MCF 10A (cell line): ENCODE measurements around the gene PNPLA7. TPM values are rescaled to one million over a fixed set of nuclear protein-coding genes. Genes with fewer than 3 reads are reported as not detected.
"Not testable (repeated sequence)": the region's sequence is repeated elsewhere in the genome, so short reads cannot be mapped to it uniquely, and the experiment has no call there.

Source experiments
- BruUV-seq: library from RNA; stranded (reverse); fragments of 400-500 nt; replicated peaks from 2 replicates; lab custom pipeline; 2021; lab: Mats Ljungman, UMichigan
- CTCF ChIA-PET: fragments of 300-600 bp; sonication (Branson Sonifier 250); formaldehyde crosslinking; extraction: SDS; loops from one replicate; lab custom pipeline; 2021; ENCODE audit warnings: antibody characterized with exemption, inconsistent platforms; lab: Yijun Ruan, JAX
- POLR2A ChIA-PET: fragments of 300-600, 350-650 bp; sonication (Branson Sonifier 250); formaldehyde crosslinking; extraction: SDS; loops from one replicate; lab custom pipeline; 2020; ENCODE audit warnings: antibody characterized with exemption, inconsistent platforms; lab: Yijun Ruan, JAX
- DNase-seq: peaks from one replicate; pipeline ENCODE4 v3.0.0-alpha.2; 2018; ENCODE audit not compliant: unreplicated experiment
- H3K27ac Mint-ChIP-seq: one replicate; pipeline ENCODE4 v1.8.0; 2022; ENCODE audit warnings: mild to moderate bottlenecking, low read depth, mixed read lengths; ENCODE audit not compliant: unreplicated experiment
- H3K27me3 Mint-ChIP-seq: one replicate; pipeline ENCODE4 v1.8.0; 2022; ENCODE audit warnings: mixed read lengths; ENCODE audit not compliant: insufficient read depth, unreplicated experiment
- H3K36me3 Mint-ChIP-seq: one replicate; pipeline ENCODE4 v1.8.0; 2022; ENCODE audit warnings: mild to moderate bottlenecking, moderate library complexity, mixed read lengths; ENCODE audit not compliant: insufficient read depth, unreplicated experiment
- H3K4me1 Mint-ChIP-seq: one replicate; pipeline ENCODE4 v1.8.0; 2022; ENCODE audit warnings: mixed read lengths; ENCODE audit not compliant: insufficient read depth, unreplicated experiment
- H3K4me3 Mint-ChIP-seq: one replicate; pipeline ENCODE4 v1.8.0; 2022; ENCODE audit warnings: mild to moderate bottlenecking, moderate library complexity, mixed read lengths; ENCODE audit not compliant: unreplicated experiment
- H3K9me3 Mint-ChIP-seq: one replicate; pipeline ENCODE4 v1.8.0; 2022; ENCODE audit warnings: mixed read lengths; ENCODE audit not compliant: unreplicated experiment
- intact Hi-C: fragments of 100-400 bp; cut with micrococcal nuclease; formaldehyde crosslinking; loops from 2 replicates; pipeline ENCODE4 v1.14.1; 2022
- total RNA-seq: library from RNA; stranded (reverse); gene quantifications from 2 replicates; pipeline ENCODE4 v1.2.3, GENCODE V29; 2022
- TF ChIP-seq, protein P1 (sequence below): fragments of 200-600 bp; IDR thresholded peaks from one replicate; pipeline ENCODE4 v1.8.0; 2022; ENCODE audit warnings: antibody characterized with exemption, mild to moderate bottlenecking; ENCODE audit not compliant: unreplicated experiment

The PNPLA7 gene
- total RNA-seq, 1 experiment from 2014 or later: 0.86 TPM

- TF ChIP-seq, protein P1, sequence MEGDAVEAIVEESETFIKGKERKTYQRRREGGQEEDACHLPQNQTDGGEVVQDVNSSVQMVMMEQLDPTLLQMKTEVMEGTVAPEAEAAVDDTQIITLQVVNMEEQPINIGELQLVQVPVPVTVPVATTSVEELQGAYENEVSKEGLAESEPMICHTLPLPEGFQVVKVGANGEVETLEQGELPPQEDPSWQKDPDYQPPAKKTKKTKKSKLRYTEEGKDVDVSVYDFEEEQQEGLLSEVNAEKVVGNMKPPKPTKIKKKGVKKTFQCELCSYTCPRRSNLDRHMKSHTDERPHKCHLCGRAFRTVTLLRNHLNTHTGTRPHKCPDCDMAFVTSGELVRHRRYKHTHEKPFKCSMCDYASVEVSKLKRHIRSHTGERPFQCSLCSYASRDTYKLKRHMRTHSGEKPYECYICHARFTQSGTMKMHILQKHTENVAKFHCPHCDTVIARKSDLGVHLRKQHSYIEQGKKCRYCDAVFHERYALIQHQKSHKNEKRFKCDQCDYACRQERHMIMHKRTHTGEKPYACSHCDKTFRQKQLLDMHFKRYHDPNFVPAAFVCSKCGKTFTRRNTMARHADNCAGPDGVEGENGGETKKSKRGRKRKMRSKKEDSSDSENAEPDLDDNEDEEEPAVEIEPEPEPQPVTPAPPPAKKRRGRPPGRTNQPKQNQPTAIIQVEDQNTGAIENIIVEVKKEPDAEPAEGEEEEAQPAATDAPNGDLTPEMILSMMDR: no peak
- Mint-ChIP-seq H3K27me3 (no peaks in the 10 kb centered on the region), H3K27ac (no peak overlapping the region), H3K36me3 (no peaks in the 10 kb centered on the region), H3K9me3 (no peaks in the 10 kb centered on the region), H3K4me1 (no peaks in the 10 kb centered on the region), H3K4me3 (no peak overlapping the region)
- BruUV-seq: no TSS peak
- POLR2A ChIA-PET: no interaction called here
- CTCF ChIA-PET: no interaction called here
- intact Hi-C loops: no loop called here
- no peak for DNase-seq
Observed at GRCh38 chr9:137515338-137515724, 34.9 kb downstream of the PNPLA7 start.

DNA sequence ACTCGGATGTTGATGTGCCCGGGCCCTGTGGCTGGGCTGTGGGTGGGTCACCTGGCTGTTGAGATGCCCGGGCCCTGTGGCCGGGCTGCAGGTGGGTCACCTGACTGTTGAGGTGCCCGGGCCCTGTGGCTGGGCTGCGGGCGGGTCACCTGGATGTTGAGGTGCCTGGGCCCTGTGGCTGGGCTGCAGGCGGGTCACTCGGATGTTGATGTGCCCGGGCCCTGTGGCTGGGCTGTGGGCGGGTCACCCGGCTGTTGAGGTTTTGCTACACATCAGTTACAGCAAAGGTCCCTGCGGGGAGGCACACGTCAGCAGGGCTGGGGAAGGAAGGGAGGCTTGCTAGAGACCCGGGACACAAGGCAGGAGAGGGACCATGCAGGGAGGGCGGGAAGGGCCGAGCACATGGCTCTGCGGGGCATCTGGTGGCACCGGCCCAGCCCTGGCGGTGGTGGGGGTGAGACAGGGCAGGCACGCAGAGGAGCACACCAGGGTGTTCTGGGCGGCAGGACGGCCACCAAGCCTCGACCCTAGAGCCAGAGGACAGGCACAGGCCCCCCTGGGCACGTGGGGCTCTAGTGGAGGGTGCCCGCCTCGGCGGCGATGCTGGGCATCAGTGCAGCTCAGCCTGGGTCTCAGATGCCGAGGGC, 35.4 kb downstream of the PNPLA7 start:
- TF ChIP-seq, protein P1: no peak
- CTCF ChIA-PET: no interaction called here
- H3K4me1 Mint-ChIP-seq: no peaks in the 10 kb centered on the region
- H3K4me3 Mint-ChIP-seq: no peak overlapping the region
- intact Hi-C loops: no loop called here
- no peaks in the 10 kb centered on the region for H3K36me3 Mint-ChIP-seq
- no peaks in the 10 kb centered on the region for H3K9me3 Mint-ChIP-seq
- no peak for DNase-seq
- POLR2A ChIA-PET: no interaction called here
- BruUV-seq: no TSS peak
- H3K27me3 Mint-ChIP-seq: no peaks in the 10 kb centered on the region
- H3K27ac Mint-ChIP-seq: no peak overlapping the region

DNA sequence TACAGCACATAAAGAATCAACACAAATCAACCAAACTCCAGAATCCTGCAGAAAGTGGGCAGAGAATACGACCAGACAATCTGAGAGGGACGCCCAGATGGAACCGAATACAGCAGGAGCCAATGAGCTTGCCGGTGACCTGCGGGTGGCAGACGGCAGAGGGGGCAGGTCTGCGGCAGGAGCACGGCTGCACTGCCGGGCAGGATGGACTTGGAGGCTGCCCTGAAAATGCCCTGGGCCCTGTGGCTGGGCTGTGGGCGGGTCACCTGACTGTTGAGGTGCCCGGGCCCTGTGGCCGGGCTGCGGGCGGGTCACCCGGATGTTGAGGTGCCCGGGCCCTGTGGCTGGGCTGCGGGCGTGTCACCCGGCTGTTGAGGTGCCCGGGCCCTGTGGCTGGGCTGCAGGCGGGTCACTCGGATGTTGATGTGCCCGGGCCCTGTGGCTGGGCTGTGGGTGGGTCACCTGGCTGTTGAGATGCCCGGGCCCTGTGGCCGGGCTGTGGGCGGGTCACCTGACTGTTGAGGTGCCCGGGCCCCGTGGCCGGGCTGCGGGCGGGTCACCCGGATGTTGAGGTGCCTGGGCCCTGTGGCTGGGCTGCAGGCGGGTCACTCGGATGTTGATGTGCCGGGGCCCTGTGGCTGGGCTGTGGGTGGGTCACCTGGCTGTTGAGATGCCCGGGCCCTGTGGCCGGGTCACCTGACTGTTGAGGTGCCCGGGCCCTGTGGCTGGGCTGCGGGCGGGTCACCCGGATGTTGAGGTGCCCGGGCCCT, 36.2 kb downstream of the PNPLA7 start:
- DNase-seq: peak; percentile 26
- POLR2A ChIA-PET, H3K9me3 Mint-ChIP-seq, H3K4me1 Mint-ChIP-seq, BruUV-seq, H3K36me3 Mint-ChIP-seq, H3K27me3 Mint-ChIP-seq, intact Hi-C loops: not testable (repeated sequence)
- H3K27ac Mint-ChIP-seq: peak overlapping the region; percentile 7
- CTCF ChIA-PET: interaction anchor here (1.2 kb wide), 1 partner anchor 21 kb away, joined by 3 read pairs; no protein-coding TSS in a partner anchor
- H3K4me3 Mint-ChIP-seq: peak overlapping the region; percentile 46

DNA sequence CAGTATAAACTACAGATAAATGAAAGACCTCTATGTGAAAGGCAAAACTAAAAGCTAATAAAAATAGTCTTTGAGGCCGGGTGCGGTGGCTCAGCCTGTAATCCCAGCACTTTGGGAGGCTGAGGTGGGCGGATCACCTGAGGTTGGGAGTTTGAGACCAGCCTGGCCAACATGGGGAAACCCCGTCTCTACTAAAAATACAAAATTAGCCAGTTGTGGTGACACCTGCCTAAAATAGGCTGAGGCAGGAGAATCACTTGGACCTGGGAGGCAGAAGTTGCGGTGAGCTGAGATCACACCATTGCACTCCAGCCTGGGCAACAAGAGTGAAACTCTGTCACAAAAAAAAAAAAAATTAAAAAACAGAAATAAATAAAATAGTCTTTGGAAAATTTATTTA, 37.1 kb downstream of the PNPLA7 start:
- H3K36me3 Mint-ChIP-seq, H3K4me3 Mint-ChIP-seq, DNase-seq, BruUV-seq, H3K9me3 Mint-ChIP-seq, H3K27me3 Mint-ChIP-seq, intact Hi-C loops, POLR2A ChIA-PET, H3K4me1 Mint-ChIP-seq: not testable (repeated sequence)
- H3K27ac Mint-ChIP-seq: peak overlapping the region; percentile 7
- CTCF ChIA-PET: interaction anchor here (0.5 to 1.2 kb wide), 3 partner anchors 12 to 236 kb away, joined by 3 to 4 read pairs (median 3); no protein-coding TSS in a partner anchor

DNA sequence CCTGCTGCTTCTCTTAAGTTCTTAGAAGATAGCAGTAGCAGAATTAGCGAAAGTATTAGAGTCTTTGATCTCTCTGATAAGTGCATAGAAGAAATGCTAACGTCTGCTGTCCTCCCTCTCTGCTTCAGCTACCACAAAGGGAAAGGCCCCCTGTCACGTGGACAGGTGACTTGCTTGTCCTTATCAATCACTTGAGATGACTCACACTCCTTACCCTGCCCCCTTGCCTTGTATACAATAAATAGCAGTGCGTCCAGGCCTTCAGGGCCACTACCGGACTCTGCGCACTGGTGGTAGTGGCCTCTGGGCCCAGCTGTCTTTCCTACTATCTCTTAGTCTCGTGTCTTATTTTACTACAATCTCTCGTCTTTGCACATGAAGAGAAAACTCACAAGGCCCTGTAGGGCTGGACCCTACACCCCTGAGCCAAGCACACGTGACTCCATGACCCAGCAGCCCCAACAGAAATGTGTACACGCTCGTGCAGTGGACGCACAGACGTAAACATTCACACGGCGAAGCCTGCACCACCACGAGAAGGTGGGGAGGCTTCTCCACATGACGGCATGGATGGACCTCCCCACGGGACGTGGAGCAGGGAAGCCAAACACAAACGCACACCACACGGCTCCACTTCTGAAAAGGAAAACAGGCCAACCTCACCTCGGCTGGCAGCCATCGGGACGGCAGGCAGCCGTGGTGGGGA, 38.3 kb downstream of the PNPLA7 start:
- TF ChIP-seq, protein P1: no peak
- no peaks in the 10 kb centered on the region for H3K27me3 Mint-ChIP-seq
- no peak overlapping the region for H3K4me3 Mint-ChIP-seq
- intact Hi-C loops: no loop called here
- no TSS peak for BruUV-seq
- H3K4me1 Mint-ChIP-seq: no peaks in the 10 kb centered on the region
- H3K9me3 Mint-ChIP-seq: no peaks in the 10 kb centered on the region
- CTCF ChIA-PET: no interaction called here
- no peak for DNase-seq
- no peaks in the 10 kb centered on the region for H3K36me3 Mint-ChIP-seq
- H3K27ac Mint-ChIP-seq: no peak overlapping the region
- POLR2A ChIA-PET: no interaction called here

GRCh38 chr9:137511126-137511525, 39.1 kb downstream of the PNPLA7 start:
- H3K36me3 Mint-ChIP-seq, intact Hi-C loops, H3K4me1 Mint-ChIP-seq, H3K27me3 Mint-ChIP-seq, H3K4me3 Mint-ChIP-seq, H3K27ac Mint-ChIP-seq, POLR2A ChIA-PET, BruUV-seq, H3K9me3 Mint-ChIP-seq, DNase-seq: not testable (repeated sequence)
- CTCF ChIA-PET: interaction anchor here (0.6 kb wide), 1 partner anchor 1160 kb away, joined by 4 read pairs; no protein-coding TSS in a partner anchor
